Measurements from ENCODE around the gene CLCA4. TPM values are rescaled to one million over a fixed set of nuclear protein-coding genes. Genes with fewer than 3 reads are reported as not detected.

Gene CLCA4
- not detected in 2 replicates for total RNA-seq

GRCh38 chr1:86546787-86547221, at the start of gene CLCA4:
CLCA4 (plus strand) TSS chr1:86547078; CDS start chr1:86547120, 42 bp downstream.

Other genes starting within 250 kb of the CLCA4 start
- gene ODF2L, start 150.8 kb upstream of the CLCA4 start, total RNA-seq: 13.9 and 21.6 TPM in 2 replicates
- 0.72 and 7.4 TPM in 2 replicates for gene CLCA2, start 122.9 kb upstream of the CLCA4 start, total RNA-seq
- gene CLCA1, start 78.2 kb upstream of the CLCA4 start, total RNA-seq: not detected in 2 replicates
- 59.6 and 61.0 TPM in 2 replicates for gene SH3GLB1, start 157.5 kb downstream of the CLCA4 start, total RNA-seq

Measured in smooth muscle cell of the pulmonary artery (primary cell).